ENCODE measurements around the gene ADAM15. TPM values are rescaled to one million over a fixed set of nuclear protein-coding genes. Genes with fewer than 3 reads are reported as not detected.

Gene ADAM15
- polyA plus RNA-seq, 3 donors: 44.5 to 202 (median 74.3) TPM

GRCh38 chr1:155014709-155015508 lies 36.2 kb upstream of the ADAM15 start:
- Histone ChIP-seq H3K36me3 (replicated peaks in 1 of 2; ENCODE audit: control insufficient read depth in 1 of 2, insufficient read depth in 2 of 2, low read length in 2 of 2) (peaks cover 46 to 56% of the 10 kb centered on the region in 2 donors), H3K9ac (ENCODE audit: insufficient read depth, low read length, poor library complexity, severe bottlenecking) (no peak overlapping the region), H3K4me2 (replicated peaks; ENCODE audit: extremely low read depth, low read length, poor library complexity, severe bottlenecking) (no peak overlapping the region), H2AFZ (ENCODE audit: insufficient read depth, low read depth, low read length, poor library complexity, severe bottlenecking) (no peak overlapping the region), H3K27me3 (ENCODE audit: control insufficient read depth in 2 of 2, insufficient read depth in 2 of 2, low read length in 2 of 2) (no peaks in the 10 kb centered on the region), H3K4me1 (ENCODE audit: control insufficient read depth in 1 of 2, insufficient read depth in 2 of 2, low read length in 2 of 2) (peaks cover 81 to 86% of the 10 kb centered on the region in 2 donors), H3K4me3 (replicated peaks in 1 of 3; ENCODE audit: low read depth in 2 of 3, low read length in 3 of 3) (no peak overlapping the region), H4K20me1 (ENCODE audit: insufficient read depth, low read length) (peaks cover 100% of the 10 kb centered on the region), H3K9me3 (replicated peaks in 1 of 2; ENCODE audit: control insufficient read depth in 1 of 2, insufficient read depth in 1 of 2, low read length in 2 of 2) (no peaks in the 10 kb centered on the region), H3K27ac (ENCODE audit: low read depth in 1 of 2, low read length in 2 of 2) (peak overlapping the region in 1 of 2 donors; percentile 12), H3K79me2 (ENCODE audit: insufficient read depth, low read length) (peaks cover 79% of the 10 kb centered on the region)
- Mint-ChIP-seq H3K4me3 (no peak overlapping the region), H3K36me3 (peaks cover 43 to 70% of the 10 kb centered on the region in 2 donors), H3K27me3 (ENCODE audit: low read depth in 3 of 3) (peaks cover 0 to 2% (median 0%) of the 10 kb centered on the region in 3 donors), H3K4me1 (peaks cover 78% of the 10 kb centered on the region), H3K9me3 (peaks cover 0 to 2% (median 0%) of the 10 kb centered on the region in 7 donors), H3K27ac (no peak overlapping the region)
- intact Hi-C loops (cut with micrococcal nuclease): loop anchor here in 1 of 2 donors (5.0 kb wide), 2 partner anchors 33 to 53 kb away; partner anchors contain the start of genes FLAD1 and PYGO2
- 96% methylated on average over 12 of the region's 31 CpGs for WGBS (ENCODE audit: insufficient coverage)
- no peak for TF ChIP-seq CTCF (IDR thresholded peaks at IDR 0.05)
- DNase-seq: no peak

- peak overlapping the region in 1 of 2 donors; percentile 26 for H3K4me3 Mint-ChIP-seq
These were observed 35.4 kb upstream of the ADAM15 start for GRCh38 chr1:155015527-155016230.

More at GRCh38 chr1:155015527-155016230, 35.4 kb upstream of the ADAM15 start:
- H3K36me3 Mint-ChIP-seq: peaks cover 43 to 68% of the 10 kb centered on the region in 2 donors
- peaks cover 46 to 56% of the 10 kb centered on the region in 2 donors for H3K36me3 ChIP-seq (replicated peaks in 1 of 2; ENCODE audit: control insufficient read depth in 1 of 2, insufficient read depth in 2 of 2, low read length in 2 of 2)
- no peak for TF ChIP-seq CTCF (IDR thresholded peaks at IDR 0.05)
- H3K9ac ChIP-seq (ENCODE audit: insufficient read depth, low read length, poor library complexity, severe bottlenecking): no peak overlapping the region
- H3K4me1 Mint-ChIP-seq: peaks cover 73% of the 10 kb centered on the region
- H3K4me3 ChIP-seq (replicated peaks in 1 of 3; ENCODE audit: low read depth in 2 of 3, low read length in 3 of 3): peak overlapping the region in 1 of 3 experiments; percentile 68
- peaks cover 0 to 2% (median 0%) of the 10 kb centered on the region in 7 donors for H3K9me3 Mint-ChIP-seq
- 87% methylated on average over 16 of the region's 16 CpGs for WGBS (ENCODE audit: insufficient coverage)
- H3K4me2 ChIP-seq (replicated peaks; ENCODE audit: extremely low read depth, low read length, poor library complexity, severe bottlenecking): peak overlapping the region; percentile 78
- H2AFZ ChIP-seq (ENCODE audit: insufficient read depth, low read depth, low read length, poor library complexity, severe bottlenecking): no peak overlapping the region
- H3K27ac ChIP-seq (ENCODE audit: low read depth in 1 of 2, low read length in 2 of 2): peak overlapping the region in 1 of 2 donors; percentile 56
- no peaks in the 10 kb centered on the region for H3K27me3 ChIP-seq (ENCODE audit: control insufficient read depth in 2 of 2, insufficient read depth in 2 of 2, low read length in 2 of 2)
- no peaks in the 10 kb centered on the region for H3K9me3 ChIP-seq (replicated peaks in 1 of 2; ENCODE audit: control insufficient read depth in 1 of 2, insufficient read depth in 1 of 2, low read length in 2 of 2)
- intact Hi-C loops (cut with micrococcal nuclease): loop anchor here (2.0 to 5.0 kb wide), 4 partner anchors 13 to 53 kb away; partner anchors contain the start of genes FLAD1 (in 1 of the 2), PYGO2 (in 1 of the 2) and ZBTB7B (in 1 of the 2)
- H3K79me2 ChIP-seq (ENCODE audit: insufficient read depth, low read length): peaks cover 71% of the 10 kb centered on the region
- peaks cover 73 to 78% of the 10 kb centered on the region in 2 donors for H3K4me1 ChIP-seq (ENCODE audit: control insufficient read depth in 1 of 2, insufficient read depth in 2 of 2, low read length in 2 of 2)
- H3K27me3 Mint-ChIP-seq (ENCODE audit: low read depth in 3 of 3): peaks cover 0 to 2% (median 0%) of the 10 kb centered on the region in 3 donors
- peak overlapping the region; percentile 33 to 92 (median 72) for H3K27ac Mint-ChIP-seq
- no peak for DNase-seq
- peaks cover 99% of the 10 kb centered on the region for H4K20me1 ChIP-seq (ENCODE audit: insufficient read depth, low read length)

All from CD14-positive monocyte (primary cell).